Measurements from ENCODE around the gene HIF1A. TPM values are rescaled to one million over a fixed set of nuclear protein-coding genes. Genes with fewer than 3 reads are reported as not detected.

The HIF1A gene
- total and polyA plus RNA-seq, 4 donors = 28.9 to 291 (median 191) TPM

GRCh38 chr14:61678975-61679374 lies 16.3 kb upstream of the HIF1A start:
- Histone ChIP-seq H3K27ac (ENCODE audit: low read depth in 1 of 2, low read length in 1 of 2) (no peak overlapping the region), H3K27me3 (ENCODE audit: control insufficient read depth in 3 of 3, insufficient read depth in 3 of 3, low read length in 2 of 3) (no peaks in the 10 kb centered on the region), H3K36me3 (ENCODE audit: control insufficient read depth in 4 of 4, insufficient read depth in 4 of 4, low read length in 4 of 4) (no peaks in the 10 kb centered on the region), H3K9me3 (ENCODE audit: control insufficient read depth in 4 of 4, insufficient read depth in 3 of 4, low read length in 3 of 4) (no peaks in the 10 kb centered on the region), H3K4me1 (ENCODE audit: control insufficient read depth in 5 of 5, insufficient read depth in 5 of 5, low read length in 5 of 5) (no peaks in the 10 kb centered on the region), H3K9ac (ENCODE audit: insufficient read depth in 1 of 2, low read length in 2 of 2) (no peak overlapping the region), H3K4me3 (no peak overlapping the region)
- no peak for ATAC-seq (ENCODE audit: insufficient read depth, low FRiP score)
- TF ChIP-seq, protein P1, sequence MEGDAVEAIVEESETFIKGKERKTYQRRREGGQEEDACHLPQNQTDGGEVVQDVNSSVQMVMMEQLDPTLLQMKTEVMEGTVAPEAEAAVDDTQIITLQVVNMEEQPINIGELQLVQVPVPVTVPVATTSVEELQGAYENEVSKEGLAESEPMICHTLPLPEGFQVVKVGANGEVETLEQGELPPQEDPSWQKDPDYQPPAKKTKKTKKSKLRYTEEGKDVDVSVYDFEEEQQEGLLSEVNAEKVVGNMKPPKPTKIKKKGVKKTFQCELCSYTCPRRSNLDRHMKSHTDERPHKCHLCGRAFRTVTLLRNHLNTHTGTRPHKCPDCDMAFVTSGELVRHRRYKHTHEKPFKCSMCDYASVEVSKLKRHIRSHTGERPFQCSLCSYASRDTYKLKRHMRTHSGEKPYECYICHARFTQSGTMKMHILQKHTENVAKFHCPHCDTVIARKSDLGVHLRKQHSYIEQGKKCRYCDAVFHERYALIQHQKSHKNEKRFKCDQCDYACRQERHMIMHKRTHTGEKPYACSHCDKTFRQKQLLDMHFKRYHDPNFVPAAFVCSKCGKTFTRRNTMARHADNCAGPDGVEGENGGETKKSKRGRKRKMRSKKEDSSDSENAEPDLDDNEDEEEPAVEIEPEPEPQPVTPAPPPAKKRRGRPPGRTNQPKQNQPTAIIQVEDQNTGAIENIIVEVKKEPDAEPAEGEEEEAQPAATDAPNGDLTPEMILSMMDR (IDR thresholded peaks at IDR 0.05; ENCODE audit: control extremely low read depth, extremely low read depth) = no peak
- DNase-seq = no peak
- 73 to 76% methylated on average over 2 of the region's 2 CpGs for WGBS, 2 donors

DNA sequence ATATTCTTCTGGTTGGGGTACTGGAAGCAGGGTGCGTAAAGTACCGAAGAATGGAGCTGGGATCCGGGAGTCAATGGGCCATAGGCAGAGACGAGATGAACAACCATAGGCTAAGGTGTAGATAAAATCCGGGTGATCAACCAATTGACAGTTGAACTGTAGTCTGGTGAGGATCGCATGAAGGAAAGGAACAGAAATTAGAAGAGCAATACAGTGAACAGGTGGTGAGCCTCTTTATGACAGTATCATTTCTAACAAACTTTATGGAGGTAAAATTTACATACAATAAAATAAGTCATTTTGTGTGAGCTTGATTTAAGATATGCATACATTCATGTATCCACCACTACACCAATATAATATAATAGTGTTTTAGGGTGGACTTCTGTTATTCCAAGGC lies 13.9 kb upstream of the HIF1A start:
- WGBS, 2 donors = 97 to 98% methylated on average over 6 of the region's 6 CpGs
- Histone ChIP-seq H3K4me1 (ENCODE audit: control insufficient read depth in 5 of 5, insufficient read depth in 5 of 5, low read length in 5 of 5) (no peaks in the 10 kb centered on the region), H3K9me3 (ENCODE audit: control insufficient read depth in 4 of 4, insufficient read depth in 3 of 4, low read length in 3 of 4) (no peaks in the 10 kb centered on the region), H3K27me3 (ENCODE audit: control insufficient read depth in 3 of 3, insufficient read depth in 3 of 3, low read length in 2 of 3) (no peaks in the 10 kb centered on the region), H3K9ac (ENCODE audit: insufficient read depth in 1 of 2, low read length in 2 of 2) (no peak overlapping the region), H3K36me3 (ENCODE audit: control insufficient read depth in 4 of 4, insufficient read depth in 4 of 4, low read length in 4 of 4) (no peaks in the 10 kb centered on the region), H3K27ac (ENCODE audit: low read depth in 1 of 2, low read length in 1 of 2) (no peak overlapping the region), H3K4me3 (no peak overlapping the region)
- DNase-seq = no peak
- ATAC-seq (ENCODE audit: insufficient read depth, low FRiP score) = no peak
- TF ChIP-seq, protein P1 (IDR thresholded peaks at IDR 0.05; ENCODE audit: control extremely low read depth, extremely low read depth) = no peak

DNA sequence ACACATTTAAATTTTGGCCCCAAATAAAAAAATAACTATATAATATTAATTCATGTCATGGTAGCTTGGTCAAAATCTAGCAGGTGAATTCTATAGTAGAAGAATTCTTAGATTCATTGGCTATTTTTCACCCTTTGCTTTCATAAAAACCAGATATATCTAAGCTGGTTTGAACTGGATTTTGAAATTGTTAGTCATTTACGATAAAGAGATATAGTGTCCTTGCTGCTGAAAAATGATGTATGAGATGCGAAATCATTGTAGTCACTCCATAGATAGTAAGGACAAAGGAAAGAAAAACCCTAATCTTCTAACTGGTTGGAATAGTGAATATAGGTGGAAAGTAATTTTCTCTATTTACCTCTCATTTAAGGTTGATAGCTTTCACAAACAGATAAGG lies 12.2 kb upstream of the HIF1A start:
- TF ChIP-seq, protein P1 (IDR thresholded peaks at IDR 0.05; ENCODE audit: control extremely low read depth, extremely low read depth) = no peak
- peaks cover 0 to 2% (median 0%) of the 10 kb centered on the region in 4 donors for H3K9me3 ChIP-seq (ENCODE audit: control insufficient read depth in 4 of 4, insufficient read depth in 3 of 4, low read length in 3 of 4)
- H3K36me3 ChIP-seq (ENCODE audit: control insufficient read depth in 4 of 4, insufficient read depth in 4 of 4, low read length in 4 of 4) = no peaks in the 10 kb centered on the region
- 95% methylated on average over 2 of the region's 2 CpGs for WGBS, 2 donors
- no peaks in the 10 kb centered on the region for H3K4me1 ChIP-seq (ENCODE audit: control insufficient read depth in 5 of 5, insufficient read depth in 5 of 5, low read length in 5 of 5)
- no peak for DNase-seq
- no peak overlapping the region for H3K9ac ChIP-seq (ENCODE audit: insufficient read depth in 1 of 2, low read length in 2 of 2)
- ATAC-seq (ENCODE audit: insufficient read depth, low FRiP score) = no peak
- H3K27ac ChIP-seq (ENCODE audit: low read depth in 1 of 2, low read length in 1 of 2) = no peak overlapping the region
- H3K4me3 ChIP-seq = no peak overlapping the region
- no peaks in the 10 kb centered on the region for H3K27me3 ChIP-seq (ENCODE audit: control insufficient read depth in 3 of 3, insufficient read depth in 3 of 3, low read length in 2 of 3)

GRCh38 chr14:61690039-61690438 lies 5.3 kb upstream of the HIF1A start:
- Histone ChIP-seq H3K4me1 (ENCODE audit: control insufficient read depth in 5 of 5, insufficient read depth in 5 of 5, low read length in 5 of 5) (peaks cover 0 to 6% (median 0%) of the 10 kb centered on the region in 5 donors), H3K27me3 (ENCODE audit: control insufficient read depth in 3 of 3, insufficient read depth in 3 of 3, low read length in 2 of 3) (no peaks in the 10 kb centered on the region), H3K36me3 (ENCODE audit: control insufficient read depth in 4 of 4, insufficient read depth in 4 of 4, low read length in 4 of 4) (no peaks in the 10 kb centered on the region), H3K27ac (ENCODE audit: low read depth in 1 of 2, low read length in 1 of 2) (no peak overlapping the region), H3K4me3 (no peak overlapping the region), H3K9me3 (ENCODE audit: control insufficient read depth in 4 of 4, insufficient read depth in 3 of 4, low read length in 3 of 4) (peaks cover 0 to 2% (median 0%) of the 10 kb centered on the region in 4 donors), H3K9ac (ENCODE audit: insufficient read depth in 1 of 2, low read length in 2 of 2) (no peak overlapping the region)
- 62 to 66% methylated on average over 3 of the region's 3 CpGs for WGBS, 2 donors
- DNase-seq (no peak), ATAC-seq (ENCODE audit: insufficient read depth, low FRiP score) (no peak)
- TF ChIP-seq, protein P1 (IDR thresholded peaks at IDR 0.05; ENCODE audit: control extremely low read depth, extremely low read depth) = no peak

Data from lung (tissue), 12 donors.